Aorta (tissue), 5 donors: ENCODE measurements around the gene SLC29A2. TPM values are rescaled to one million over a fixed set of nuclear protein-coding genes. Genes with fewer than 3 reads are reported as not detected.

Source experiments
- ATAC-seq: fragments of 200-7000 bp; cut with Tn5 transposase; one replicate; pipeline ENCODE4 v1.9.1; 2022; ENCODE audit warnings: moderate library complexity; ENCODE audit not compliant: low FRiP score
- DNase-seq, 2 donors: peaks; one replicate each; pipeline ENCODE4 v3.0.0-alpha.2; 2020
- H3K27ac ChIP-seq, 2 donors: one replicate each; pipeline ENCODE4 v1.5.1; 2013; ENCODE audit warnings: low read length in 2 of 2, mild to moderate bottlenecking in 2 of 2, moderate library complexity in 2 of 2, control low read depth in 1 of 2, inconsistent platforms in 1 of 2, low read depth in 1 of 2
- H3K27me3 ChIP-seq, 2 donors: one replicate each; pipeline ENCODE4 v1.6.1; 2013; ENCODE audit warnings: control low read depth in 1 of 2, low read length in 1 of 2, mild to moderate bottlenecking in 1 of 2, moderate library complexity in 1 of 2; ENCODE audit not compliant: insufficient read depth in 2 of 2, control insufficient read depth in 1 of 2
- H3K36me3 ChIP-seq, 2 donors: one replicate each; pipeline ENCODE4 v1.6.1; 2013; ENCODE audit warnings: control low read depth in 1 of 2, low read length in 1 of 2, mild to moderate bottlenecking in 1 of 2; ENCODE audit not compliant: insufficient read depth in 2 of 2, control insufficient read depth in 1 of 2
- H3K4me1 ChIP-seq, 2 donors: one replicate each; pipeline ENCODE4 v1.6.1; 2013; ENCODE audit warnings: low read length in 2 of 2, control low read depth in 1 of 2, mild to moderate bottlenecking in 1 of 2, moderate library complexity in 1 of 2; ENCODE audit not compliant: insufficient read depth in 2 of 2, control insufficient read depth in 1 of 2
- H3K4me3 ChIP-seq, 2 donors: one replicate each; pipeline ENCODE4 v1.5.1; 2013; ENCODE audit warnings: low read length in 2 of 2, control low read depth in 1 of 2, mild to moderate bottlenecking in 1 of 2
- H3K9me3 ChIP-seq: one replicate; pipeline ENCODE4 v1.6.1; 2013; ENCODE audit warnings: mild to moderate bottlenecking, low read length; ENCODE audit not compliant: control insufficient read depth
- WGBS, 2 donors: extraction: QIAGEN DNeasy Blood & Tissue Kit; methylation state at CpG; one replicate each; pipeline ENCODE4 v1.1.7; 2013; 5-methylcytosine and 5-hydroxymethylcytosine counted together
- intact Hi-C, 2 donors: fragments of 100-400 bp; cut with DNase I; formaldehyde crosslinking; loops; one replicate each; pipeline versions ENCODE4 v1.14.2 to v1.15.0; 2022
- polyA plus RNA-seq, 2 donors: library from polyadenylated mRNA; stranded (reverse); fragments of 200-250 nt; gene quantifications; one replicate each; pipeline ENCODE4 v1.2.3, GENCODE V29; 2013
- total RNA-seq, 2 donors: library from RNA; stranded (reverse); fragmentation: NEBNext Ultra II Directional; extraction: Animal tissue kit (Norgen Biotek cat#: 25700); gene quantifications; one replicate each; pipeline ENCODE4 v1.2.1, GENCODE V29; 2021
- donor health status: healthy with polysubstance abuse.
- donor health status: Bipolar disorder and iron deficiency.
- donor health status: DM: no; HTN: no; CAD: no.
- donor health status: DM: no; HTN: no; CAD: no.
- donor health status: DM: yes; HTN: yes; CAD: no.

The SLC29A2 gene
- total and polyA plus RNA-seq, 4 donors = 0.38 to 3.9 (median 2.6) TPM

DNA sequence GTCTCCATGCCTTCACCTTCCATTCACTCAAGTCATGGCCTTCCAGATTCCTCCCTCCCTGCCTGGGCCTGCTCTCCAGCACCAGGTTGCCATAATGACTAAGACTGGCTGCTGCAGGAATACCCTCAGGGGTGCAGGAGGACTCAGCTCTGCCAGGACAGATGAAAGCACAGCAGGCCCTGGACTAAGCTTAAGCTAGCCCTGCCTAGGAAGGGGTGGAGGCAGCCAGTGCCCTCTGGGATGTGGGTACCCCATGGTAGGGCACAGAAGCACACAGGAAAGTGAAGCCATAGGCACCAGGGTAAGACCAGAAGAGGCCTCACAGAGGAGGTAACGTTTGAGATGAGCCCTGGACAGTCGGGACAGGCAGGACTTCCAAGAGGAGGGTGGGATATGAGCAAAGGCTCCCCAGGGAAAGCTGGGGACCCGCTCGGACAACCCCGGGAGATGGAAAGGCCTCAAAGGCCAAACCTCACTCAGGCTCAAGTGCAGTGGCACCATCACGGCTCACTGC lies 32.3 kb downstream of the SLC29A2 start:
- intact Hi-C loops = no loop called here
- WGBS, 2 donors = 86 to 87% methylated on average over 6 of the region's 6 CpGs
- no peak overlapping the region for H3K27ac ChIP-seq
- peaks cover 0 to 8% of the 10 kb centered on the region in 2 donors for H3K36me3 ChIP-seq
- no peak overlapping the region for H3K4me3 ChIP-seq
- ATAC-seq = no peak
- no peaks in the 10 kb centered on the region for H3K9me3 ChIP-seq
- no peaks in the 10 kb centered on the region for H3K27me3 ChIP-seq
- peak in 1 of 2 donors; percentile 40 for DNase-seq
- no peaks in the 10 kb centered on the region for H3K4me1 ChIP-seq

DNA sequence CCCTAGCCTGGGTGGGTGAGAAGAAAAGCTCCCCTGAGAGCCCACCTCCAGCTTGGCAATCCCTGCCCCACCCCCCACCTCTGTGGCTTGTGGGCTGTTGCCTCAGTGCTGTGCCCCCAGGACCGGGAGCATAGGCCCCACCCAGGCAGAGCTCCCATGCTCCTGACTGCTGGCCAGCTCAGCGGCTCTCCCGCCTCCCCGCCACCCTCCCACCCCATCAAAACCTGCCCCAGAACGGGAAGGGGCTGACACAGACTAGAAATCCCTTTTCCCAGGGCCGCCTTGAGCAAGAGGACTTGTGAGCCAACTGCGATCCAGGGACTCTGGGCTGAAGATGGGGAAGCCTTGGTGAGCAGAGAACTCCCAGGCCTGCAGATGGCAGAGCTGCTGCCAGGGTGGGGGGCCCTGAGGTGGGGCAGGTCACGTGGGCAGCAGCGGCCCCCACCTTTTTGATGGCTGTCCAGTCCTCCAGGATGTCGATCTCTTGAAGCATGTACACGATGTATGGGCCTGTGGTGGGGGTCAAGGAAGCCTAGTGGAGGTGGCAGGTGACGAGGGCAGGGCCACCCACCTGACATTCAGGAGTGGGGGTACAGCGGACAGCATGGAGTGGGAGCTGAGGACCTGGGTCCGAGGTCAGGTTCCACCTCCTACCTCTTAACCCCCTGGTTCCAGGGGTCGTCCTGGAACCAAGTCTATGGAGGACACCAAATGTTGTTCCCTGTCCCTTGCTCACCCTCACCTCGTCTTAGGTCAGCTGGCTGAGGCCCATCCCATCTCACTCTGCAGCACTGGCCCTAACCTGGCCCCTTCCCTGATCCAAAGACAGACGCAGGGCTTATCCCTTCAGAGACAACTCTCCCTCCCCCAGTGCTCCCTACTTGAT lies 33.0 kb downstream of the SLC29A2 start:
- Histone ChIP-seq H3K27ac (no peak overlapping the region), H3K9me3 (no peaks in the 10 kb centered on the region), H3K4me1 (no peaks in the 10 kb centered on the region), H3K4me3 (no peak overlapping the region), H3K36me3 (peaks cover 0 to 8% of the 10 kb centered on the region in 2 donors), H3K27me3 (no peaks in the 10 kb centered on the region)
- intact Hi-C loops = no loop called here
- no peak for ATAC-seq
- 79 to 80% methylated on average over 17 of the region's 17 CpGs for WGBS, 2 donors
- DNase-seq = peak in 1 of 2 donors; percentile 69

DNA sequence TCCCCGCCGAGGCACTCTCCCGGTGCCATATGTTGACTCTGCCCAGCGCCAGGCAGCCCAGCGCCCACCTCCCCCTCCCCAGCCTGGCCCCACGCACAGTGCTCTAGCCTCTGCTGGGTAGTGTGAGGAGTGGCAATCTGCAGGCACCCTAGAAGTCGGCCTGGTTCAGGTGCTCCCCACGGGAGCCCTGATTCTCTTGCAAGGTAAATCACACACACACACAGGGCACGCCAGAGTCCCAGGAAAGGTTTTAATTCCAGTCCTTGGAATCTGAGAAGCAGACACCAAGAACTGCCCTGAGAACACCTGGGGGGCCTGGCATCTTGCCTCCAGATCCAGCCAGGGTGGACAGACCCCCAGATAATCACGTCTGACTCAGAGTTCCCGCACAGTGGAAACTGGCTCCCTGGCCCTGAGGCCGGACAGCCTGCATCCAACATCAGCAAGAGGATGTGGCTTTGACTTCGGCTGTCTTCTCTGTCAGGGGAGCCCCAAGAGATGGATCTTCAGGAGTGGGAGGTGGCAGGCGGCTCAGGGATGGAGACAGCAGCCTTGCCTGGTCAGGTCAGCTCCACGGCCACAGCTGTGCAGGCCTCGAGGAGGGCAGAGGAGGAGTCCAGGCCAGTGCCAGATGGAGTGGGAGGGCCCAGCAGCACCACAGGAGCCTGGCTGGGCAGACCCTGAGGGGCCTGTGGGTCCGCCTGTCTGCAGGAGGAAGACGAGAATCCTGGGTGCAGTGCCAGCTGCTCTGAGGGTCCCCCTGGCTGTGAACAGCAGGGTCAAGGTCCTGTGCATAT lies 34.3 kb downstream of the SLC29A2 start:
- ATAC-seq = no peak
- Histone ChIP-seq H3K36me3 (peaks cover 0 to 8% of the 10 kb centered on the region in 2 donors), H3K27me3 (no peaks in the 10 kb centered on the region), H3K9me3 (no peaks in the 10 kb centered on the region), H3K4me3 (no peak overlapping the region), H3K27ac (no peak overlapping the region), H3K4me1 (no peaks in the 10 kb centered on the region)
- peak; percentile 48 to 71 for DNase-seq
- intact Hi-C loops = no loop called here
- WGBS, 2 donors = 50 to 59% methylated on average over 18 of the region's 18 CpGs

DNA sequence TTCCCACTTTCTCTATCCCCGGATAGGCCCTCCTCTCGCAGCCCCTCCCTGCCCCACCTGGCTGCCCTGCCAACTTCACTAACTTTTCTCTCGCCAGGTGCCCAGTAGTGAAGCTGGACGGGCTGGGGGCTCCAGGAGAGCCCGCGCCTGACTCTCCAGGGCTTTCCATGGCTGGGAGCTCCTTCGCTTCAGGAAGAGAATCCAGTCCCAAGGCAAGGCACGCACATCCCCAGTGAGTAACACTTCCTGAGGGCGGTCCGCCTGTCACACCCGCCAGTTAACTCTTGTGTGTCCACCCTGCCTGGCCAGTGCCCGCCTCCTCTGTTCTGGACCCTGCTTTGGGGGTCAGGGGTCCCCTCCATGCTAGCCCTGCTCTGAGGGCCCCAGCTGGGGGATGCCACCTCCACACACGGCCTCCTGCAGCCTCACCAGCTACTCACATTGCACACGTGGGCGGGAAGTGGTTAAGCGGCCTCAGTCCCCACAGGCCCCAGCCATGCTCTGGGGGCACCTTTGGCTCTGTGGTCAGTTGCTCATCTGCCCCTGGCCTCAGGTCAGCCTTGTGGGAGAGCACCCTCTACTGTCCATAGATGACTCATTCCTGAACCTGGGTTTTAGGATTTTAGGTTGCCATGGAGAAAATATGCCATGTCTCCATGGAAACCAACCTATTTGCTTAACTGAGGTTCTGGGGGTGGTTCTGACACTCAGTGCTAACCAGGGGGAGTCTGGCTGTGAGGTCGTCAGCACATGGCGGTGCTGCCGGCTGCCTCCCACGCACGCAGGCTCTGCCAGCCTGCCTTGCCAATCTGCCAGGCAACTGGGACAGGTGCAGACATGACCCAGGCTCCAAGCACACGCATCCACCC lies 35.1 kb downstream of the SLC29A2 start, which contains the start of gene RIN1:
Gene RIN1, minus strand, starts transcription at position 201 of the 869 bp plus-strand sequence. Its CDS starts 32 bp downstream, at position 169.
- intact Hi-C loops = no loop called here
- ATAC-seq (peak; percentile 69), DNase-seq (peak; percentile 85 to 88)
- Histone ChIP-seq H3K9me3 (no peaks in the 10 kb centered on the region), H3K27ac (peak within 1 kb of the TSS in 1 of 2 donors; percentile 12), H3K27me3 (no peaks in the 10 kb centered on the region), H3K4me3 (peak within 1 kb of the TSS; percentile 19 to 50), H3K4me1 (no peaks in the 10 kb centered on the region), H3K36me3 (peaks cover 0 to 6% of the 10 kb centered on the region in 2 donors)
- WGBS, 2 donors = 4% methylated on average over 21 to 22 of the region's 22 CpGs

DNA sequence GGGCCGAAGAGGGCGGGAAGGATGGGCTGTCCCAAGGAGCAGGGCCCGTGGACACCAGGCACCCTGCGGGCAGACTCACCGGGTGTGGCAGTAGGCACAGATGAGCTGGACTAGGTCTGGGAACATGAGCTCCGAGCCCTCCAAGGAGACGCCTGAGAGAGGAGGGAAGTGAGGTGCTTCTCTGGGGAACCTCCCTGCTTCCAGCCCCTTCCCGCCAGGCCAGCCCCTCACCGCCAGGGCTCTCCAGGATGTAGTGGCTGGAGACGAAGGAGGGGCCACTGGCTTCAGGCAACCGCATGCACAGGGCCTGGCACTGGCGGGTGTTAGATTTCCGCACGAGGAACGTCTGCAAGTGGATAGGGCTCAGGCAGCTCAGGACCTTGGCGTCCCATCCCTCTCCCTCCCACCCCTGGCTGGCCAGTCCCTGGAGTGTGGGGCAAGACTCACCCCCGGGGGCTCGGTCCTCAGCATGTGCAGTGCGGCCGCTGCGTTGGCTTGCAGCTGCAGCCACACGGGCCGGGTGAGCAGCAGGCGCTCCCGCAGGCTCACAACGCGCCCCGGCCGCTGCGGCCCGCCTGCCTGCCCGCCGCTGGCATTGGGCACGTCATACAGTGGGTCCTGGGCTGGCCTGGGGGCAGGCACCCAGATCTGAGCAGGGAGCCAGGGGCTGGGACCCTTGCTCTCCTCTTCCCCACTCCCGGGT lies 35.9 kb downstream of the SLC29A2 start:
- Histone ChIP-seq H3K4me1 (no peaks in the 10 kb centered on the region), H3K27me3 (no peaks in the 10 kb centered on the region), H3K9me3 (no peaks in the 10 kb centered on the region), H3K36me3 (peaks cover 0 to 4% of the 10 kb centered on the region in 2 donors), H3K27ac (peak overlapping the region in 1 of 2 donors; percentile 12), H3K4me3 (peak overlapping the region; percentile 19 to 50)
- 10 to 12% methylated on average over 35 of the region's 35 CpGs for WGBS, 2 donors
- ATAC-seq (peak; percentile 10), DNase-seq (peak; percentile 69 to 79)
- intact Hi-C loops = no loop called here

DNA sequence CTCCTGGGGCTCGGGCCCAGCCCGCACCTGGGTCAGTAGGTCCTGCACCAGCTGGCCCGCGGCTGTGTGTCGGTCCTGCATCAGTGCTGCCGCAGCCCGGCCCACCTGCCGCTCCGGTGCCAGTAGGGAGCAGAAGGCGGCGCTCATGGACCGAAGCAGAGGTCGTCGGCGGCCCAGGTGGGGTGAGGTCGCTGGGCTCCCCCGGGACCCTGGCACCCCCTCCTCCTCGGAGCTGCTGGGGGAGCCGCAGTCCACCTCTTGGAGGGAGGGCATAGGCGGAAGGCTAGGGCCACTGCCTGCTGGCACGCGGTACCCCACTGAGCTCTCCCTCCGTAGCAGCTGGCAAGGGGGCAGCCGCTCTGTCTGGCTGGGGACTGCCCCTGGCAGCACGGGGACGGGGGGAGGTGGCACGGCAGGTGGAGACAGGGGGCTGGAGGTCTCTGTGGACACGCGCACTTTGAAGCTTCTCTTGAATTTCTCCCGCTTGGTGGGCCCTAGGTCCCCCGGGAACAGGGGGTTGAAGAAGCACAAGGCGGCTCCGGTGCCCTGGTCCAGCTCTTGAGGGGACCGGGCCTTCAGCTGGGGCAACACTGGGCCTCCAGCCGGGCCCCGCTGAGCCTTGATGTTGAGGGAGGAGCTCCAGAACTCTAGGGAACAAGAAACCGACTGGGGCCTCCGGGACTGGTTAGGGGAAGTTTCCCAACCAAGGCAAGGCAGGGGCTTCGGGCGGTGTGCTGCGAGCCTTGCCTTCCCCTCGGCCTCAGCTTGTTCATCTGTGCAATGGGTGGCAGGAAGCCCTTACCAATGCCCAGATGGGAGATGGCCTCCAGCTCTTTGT lies 36.7 kb downstream of the SLC29A2 start:
- no peaks in the 10 kb centered on the region for H3K9me3 ChIP-seq
- no peak overlapping the region for H3K4me3 ChIP-seq
- WGBS, 2 donors = 82% methylated on average over 41 to 42 of the region's 42 CpGs
- ATAC-seq = no peak
- H3K36me3 ChIP-seq = peaks cover 0 to 3% of the 10 kb centered on the region in 2 donors
- H3K27me3 ChIP-seq = no peaks in the 10 kb centered on the region
- intact Hi-C loops = no loop called here
- H3K4me1 ChIP-seq = no peaks in the 10 kb centered on the region
- peak in 1 of 2 donors; percentile 76 for DNase-seq
- no peak overlapping the region for H3K27ac ChIP-seq

DNA sequence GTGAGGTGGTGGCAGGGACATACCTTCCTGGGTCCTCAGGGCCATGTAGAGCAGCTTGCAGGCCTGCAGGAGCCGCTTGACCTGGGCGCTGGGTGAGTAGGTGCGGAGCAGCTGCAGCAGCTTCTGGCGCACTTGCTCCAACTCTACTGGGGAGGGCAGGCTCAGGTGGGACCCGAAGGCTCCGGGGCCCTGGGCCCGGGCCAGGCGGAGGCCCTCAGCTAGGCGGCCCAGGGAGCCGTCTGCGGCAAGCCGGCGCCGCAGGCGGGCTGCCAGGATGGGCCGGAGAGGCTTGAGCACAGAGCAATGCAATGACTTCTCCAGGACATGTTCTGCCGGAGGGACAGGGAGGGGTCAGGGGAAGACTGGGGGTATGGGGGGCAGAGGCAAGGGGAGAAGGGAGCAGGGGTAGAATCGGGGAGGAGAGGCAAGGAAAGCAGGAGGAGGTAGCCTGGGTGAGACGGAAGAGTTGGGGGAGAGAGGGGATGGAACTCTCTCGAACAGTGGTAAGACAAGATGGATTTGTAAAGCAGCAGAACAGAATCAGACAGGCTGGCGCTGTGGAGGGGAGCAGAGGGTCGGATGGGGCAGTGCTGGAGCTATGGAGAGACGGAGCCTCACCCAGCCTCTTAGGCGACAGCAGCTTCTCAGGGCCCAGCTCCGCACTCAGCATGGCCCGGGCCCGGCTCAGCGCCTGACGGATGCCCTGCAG lies 37.5 kb downstream of the SLC29A2 start:
- intact Hi-C loops = no loop called here
- peak in 1 of 2 donors; percentile 44 for DNase-seq
- peaks cover 0 to under 1% of the 10 kb centered on the region in 2 donors for H3K36me3 ChIP-seq

More for the DNA sequence above, 37.5 kb downstream of the SLC29A2 start:
- Histone ChIP-seq H3K27ac (no peak overlapping the region), H3K4me3 (no peak overlapping the region), H3K4me1 (no peaks in the 10 kb centered on the region), H3K27me3 (no peaks in the 10 kb centered on the region), H3K9me3 (no peaks in the 10 kb centered on the region)
- WGBS, 2 donors = 89 to 95% methylated on average over 25 to 29 of the region's 29 CpGs
- ATAC-seq = no peak
